Activated naive CD4-positive, alpha-beta T cell treated with anti-CD3 and anti-CD28 coated beads, Interleukin-2, amount 10 ng/mL, durations not matched to agents 7 days and 5 days (primary cell): ENCODE results near the gene ANGEL2.
"Not testable (repeated sequence)": the region's sequence is repeated elsewhere in the genome, so short reads cannot be mapped to it uniquely, and the experiment has no call there.

ENCODE experiments used
- CTCF ChIA-PET: fragments of 350-600 bp; sonication (Branson Sonifier 250); formaldehyde crosslinking; loops from one replicate; lab custom pipeline; 2021; ENCODE audit warnings: antibody characterized with exemption; lab: Charles Lee
- DNase-seq: peaks from one replicate; pipeline ENCODE4 v3.0.0-alpha.2; 2020
- H3K27ac Mint-ChIP-seq: one replicate; pipeline ENCODE4 v1.8.0; 2021; ENCODE audit warnings: mild to moderate bottlenecking, moderate library complexity, mixed read lengths
- H3K27me3 Mint-ChIP-seq: one replicate; pipeline ENCODE4 v1.8.0; 2021; ENCODE audit warnings: mild to moderate bottlenecking, mixed read lengths
- H3K36me3 Mint-ChIP-seq: one replicate; pipeline ENCODE4 v1.8.0; 2021; ENCODE audit warnings: mixed read lengths
- H3K4me1 Mint-ChIP-seq: one replicate; pipeline ENCODE4 v1.8.0; 2021; ENCODE audit warnings: mixed read lengths
- H3K4me3 Mint-ChIP-seq: one replicate; pipeline ENCODE4 v1.8.0; 2021; ENCODE audit warnings: mild to moderate bottlenecking, moderate library complexity, mixed read lengths
- H3K9me3 Mint-ChIP-seq: one replicate; pipeline ENCODE4 v1.8.0; 2021; ENCODE audit warnings: mixed read lengths

Gene ANGEL2

GRCh38 chr1:213045321-213046226, 29.9 kb upstream of the ANGEL2 start:
- not testable (repeated sequence) for DNase-seq, H3K4me3 Mint-ChIP-seq, H3K27ac Mint-ChIP-seq, H3K36me3 Mint-ChIP-seq, H3K9me3 Mint-ChIP-seq, H3K4me1 Mint-ChIP-seq
- peaks cover 14% of the 10 kb centered on the region for H3K27me3 Mint-ChIP-seq
- CTCF ChIA-PET, result interaction anchor here (0.7 kb wide), 1 partner anchor 25 kb away, joined by 3 read pairs; no protein-coding TSS in a partner anchor

GRCh38 chr1:213041443-213041842, 25.8 kb upstream of the ANGEL2 start:
- H3K9me3 Mint-ChIP-seq, result no peaks in the 10 kb centered on the region
- CTCF ChIA-PET, result no interaction called here

GRCh38 chr1:213035573-213035972, 19.9 kb upstream of the ANGEL2 start:
- H3K9me3 Mint-ChIP-seq, result no peaks in the 10 kb centered on the region
- peaks cover 43% of the 10 kb centered on the region for H3K27me3 Mint-ChIP-seq
- H3K27ac Mint-ChIP-seq, result no peak overlapping the region
- no peak overlapping the region for H3K4me3 Mint-ChIP-seq
- H3K36me3 Mint-ChIP-seq, result no peaks in the 10 kb centered on the region
- DNase-seq, result no peak
- CTCF ChIA-PET, result no interaction called here
- no peaks in the 10 kb centered on the region for H3K4me1 Mint-ChIP-seq

More at GRCh38 chr1:213041443-213041842, 25.8 kb upstream of the ANGEL2 start:
- H3K27ac Mint-ChIP-seq, result no peak overlapping the region
- H3K4me1 Mint-ChIP-seq, result peaks cover 2% of the 10 kb centered on the region
- no peak overlapping the region for H3K4me3 Mint-ChIP-seq
- H3K36me3 Mint-ChIP-seq, result no peaks in the 10 kb centered on the region
- H3K27me3 Mint-ChIP-seq, result peaks cover 25% of the 10 kb centered on the region
- DNase-seq, result no peak

- Mint-ChIP-seq H3K9me3 (no peaks in the 10 kb centered on the region), H3K27ac (no peak overlapping the region), H3K4me3 (no peak overlapping the region), H3K27me3 (peaks cover 50% of the 10 kb centered on the region), H3K4me1 (no peaks in the 10 kb centered on the region), H3K36me3 (no peaks in the 10 kb centered on the region)
- CTCF ChIA-PET, result no interaction called here
- no peak for DNase-seq
These were observed 19.0 kb upstream of the ANGEL2 start for GRCh38 chr1:213034713-213035112.

GRCh38 chr1:213032651-213033050, 17.0 kb upstream of the ANGEL2 start:
- Mint-ChIP-seq H3K36me3 (no peaks in the 10 kb centered on the region), H3K27ac (no peak overlapping the region), H3K4me1 (no peaks in the 10 kb centered on the region), H3K27me3 (peaks cover 44% of the 10 kb centered on the region), H3K9me3 (no peaks in the 10 kb centered on the region), H3K4me3 (no peak overlapping the region)
- no peak for DNase-seq
- CTCF ChIA-PET, result no interaction called here

- H3K27ac Mint-ChIP-seq, CTCF ChIA-PET, H3K4me1 Mint-ChIP-seq, DNase-seq, H3K9me3 Mint-ChIP-seq, H3K4me3 Mint-ChIP-seq, H3K36me3 Mint-ChIP-seq: not testable (repeated sequence)
- peaks cover 42% of the 10 kb centered on the region for H3K27me3 Mint-ChIP-seq
These were observed 11.4 kb upstream of the ANGEL2 start for GRCh38 chr1:213027024-213027423.

GRCh38 chr1:213020016-213020415, 4.3 kb upstream of the ANGEL2 start:
- Mint-ChIP-seq H3K4me3 (no peak overlapping the region), H3K4me1 (peaks cover 6% of the 10 kb centered on the region), H3K36me3 (no peaks in the 10 kb centered on the region), H3K9me3 (no peaks in the 10 kb centered on the region), H3K27ac (no peak overlapping the region), H3K27me3 (peaks cover 11% of the 10 kb centered on the region)
- no peak for DNase-seq
- CTCF ChIA-PET, result interaction anchor here (1.2 kb wide), 1 partner anchor 11 kb away, joined by 5 read pairs; no protein-coding TSS in a partner anchor

- DNase-seq, result no peak
- no peaks in the 10 kb centered on the region for H3K9me3 Mint-ChIP-seq
- no peak overlapping the region for H3K27ac Mint-ChIP-seq
- H3K4me3 Mint-ChIP-seq, result no peak overlapping the region
- peaks cover 10% of the 10 kb centered on the region for H3K27me3 Mint-ChIP-seq
- H3K36me3 Mint-ChIP-seq, result no peaks in the 10 kb centered on the region
- CTCF ChIA-PET, result interaction anchor here (0.6 kb wide), 1 partner anchor 254 kb away, joined by 3 read pairs; no protein-coding TSS in a partner anchor
- peaks cover 10% of the 10 kb centered on the region for H3K4me1 Mint-ChIP-seq
These were observed 3.8 kb upstream of the ANGEL2 start for GRCh38 chr1:213019450-213019849.

- Mint-ChIP-seq H3K4me1 (peaks cover 26% of the 10 kb centered on the region), H3K9me3 (no peaks in the 10 kb centered on the region), H3K4me3 (no peak overlapping the region), H3K36me3 (peaks cover 14% of the 10 kb centered on the region), H3K27ac (no peak overlapping the region), H3K27me3 (peaks cover under 1% of the 10 kb centered on the region)
- no peak for DNase-seq
- CTCF ChIA-PET, result no interaction called here
These were observed 2.0 kb upstream of the ANGEL2 start for GRCh38 chr1:213017447-213018273.

GRCh38 chr1:213014642-213015041, 1.0 kb downstream of the ANGEL2 start:
- no peaks in the 10 kb centered on the region for H3K27me3 Mint-ChIP-seq
- CTCF ChIA-PET, result interaction anchor here (1.7 to 1.8 kb wide), 2 partner anchors 11 to 19 kb away, joined by 3 to 7 read pairs; no protein-coding TSS in a partner anchor

GRCh38 chr1:213008564-213008963, 7.1 kb downstream of the ANGEL2 start:
- peaks cover 51% of the 10 kb centered on the region for H3K36me3 Mint-ChIP-seq
- H3K4me3 Mint-ChIP-seq, result no peak overlapping the region
- H3K4me1 Mint-ChIP-seq, result peaks cover 25% of the 10 kb centered on the region
- H3K27me3 Mint-ChIP-seq, result no peaks in the 10 kb centered on the region
- no peak for DNase-seq
- no peak overlapping the region for H3K27ac Mint-ChIP-seq
- H3K9me3 Mint-ChIP-seq, result no peaks in the 10 kb centered on the region
- CTCF ChIA-PET, result no interaction called here

More at GRCh38 chr1:213014642-213015041, 1.0 kb downstream of the ANGEL2 start:
- Mint-ChIP-seq H3K27ac (peak overlapping the region; percentile 97), H3K4me3 (peak overlapping the region; percentile 99), H3K4me1 (peaks cover 32% of the 10 kb centered on the region), H3K9me3 (no peaks in the 10 kb centered on the region), H3K36me3 (peaks cover 34% of the 10 kb centered on the region)
- no peak for DNase-seq

GRCh38 chr1:213003256-213003655, 12.4 kb downstream of the ANGEL2 start:
- DNase-seq, result no peak
- Mint-ChIP-seq H3K27me3 (no peaks in the 10 kb centered on the region), H3K9me3 (no peaks in the 10 kb centered on the region), H3K4me3 (no peak overlapping the region), H3K4me1 (no peaks in the 10 kb centered on the region), H3K36me3 (peaks cover 33% of the 10 kb centered on the region), H3K27ac (no peak overlapping the region)
- CTCF ChIA-PET, result interaction anchor here (0.9 to 2.2 kb wide), 6 partner anchors 9 to 547 kb away, joined by 3 to 7 read pairs (median 6); no protein-coding TSS in a partner anchor

GRCh38 chr1:212994926-212995325, 20.7 kb downstream of the ANGEL2 start:
- CTCF ChIA-PET, result interaction anchor here (0.7 to 3.2 kb wide), 22 partner anchors 8 to 537 kb away, joined by 3 to 15 read pairs (median 4); no protein-coding TSS in a partner anchor

GRCh38 chr1:212993960-212994359, 21.7 kb downstream of the ANGEL2 start:
- not testable (repeated sequence) for DNase-seq, H3K27ac Mint-ChIP-seq, H3K27me3 Mint-ChIP-seq, H3K9me3 Mint-ChIP-seq, H3K4me1 Mint-ChIP-seq, H3K4me3 Mint-ChIP-seq
- peaks cover 26% of the 10 kb centered on the region for H3K36me3 Mint-ChIP-seq
- CTCF ChIA-PET, result interaction anchor here (1.1 to 3.2 kb wide), 10 partner anchors 9 to 536 kb away, joined by 3 to 15 read pairs (median 9); no protein-coding TSS in a partner anchor

More at GRCh38 chr1:212994926-212995325, 20.7 kb downstream of the ANGEL2 start:
- no peak for DNase-seq
- H3K36me3 Mint-ChIP-seq, result peaks cover 30% of the 10 kb centered on the region
- peaks cover 1% of the 10 kb centered on the region for H3K4me1 Mint-ChIP-seq
- no peaks in the 10 kb centered on the region for H3K27me3 Mint-ChIP-seq
- no peaks in the 10 kb centered on the region for H3K9me3 Mint-ChIP-seq
- H3K27ac Mint-ChIP-seq, result no peak overlapping the region
- no peak overlapping the region for H3K4me3 Mint-ChIP-seq
